H9 (cell line): ENCODE data around the gene CACNG8. TPM values are rescaled to one million over a fixed set of nuclear protein-coding genes. Genes with fewer than 3 reads are reported as not detected.

Experiments
- DNase-seq: peaks from one replicate; pipeline ENCODE4 v3.0.0-alpha.2; 2017
- H2AFZ ChIP-seq: one replicate; pipeline ENCODE4 v1.6.1; 2013; ENCODE audit warnings: mild to moderate bottlenecking, low read length, control low read depth, moderate library complexity
- H2AK5ac ChIP-seq: 2 replicates; pipeline ENCODE4 v1.6.1; 2013; ENCODE audit warnings: low read length, control low read depth, mixed read lengths; ENCODE audit not compliant: insufficient read length
- H2BK120ac ChIP-seq: one replicate; pipeline ENCODE4 v1.6.1; 2013; ENCODE audit warnings: low read depth, mild to moderate bottlenecking, low read length, control low read depth, inconsistent platforms; ENCODE audit not compliant: poor library complexity, severe bottlenecking
- H2BK12ac ChIP-seq: 2 replicates; pipeline ENCODE4 v1.6.1; 2013; ENCODE audit warnings: low read length, control low read depth, mixed read lengths, low read depth; ENCODE audit not compliant: insufficient read length
- H2BK15ac ChIP-seq: 2 replicates; pipeline ENCODE4 v1.6.1; 2013; ENCODE audit warnings: low read depth, low read length, control low read depth
- H2BK20ac ChIP-seq: one replicate; pipeline ENCODE4 v1.6.1; 2013; ENCODE audit warnings: low read depth, mild to moderate bottlenecking, low read length, control low read depth, inconsistent platforms; ENCODE audit not compliant: poor library complexity, severe bottlenecking
- H2BK5ac ChIP-seq: 2 replicates; pipeline ENCODE4 v1.6.1; 2013; ENCODE audit warnings: low read length, control low read depth, mixed read lengths; ENCODE audit not compliant: insufficient read length
- H3K14ac ChIP-seq: 2 replicates; pipeline ENCODE4 v1.6.1; 2013; ENCODE audit warnings: low read length, control low read depth; ENCODE audit not compliant: insufficient read depth
- H3K18ac ChIP-seq: 2 replicates; pipeline ENCODE4 v1.6.1; 2013; ENCODE audit warnings: low read depth, mild to moderate bottlenecking, mixed read lengths, low read length, control low read depth; ENCODE audit not compliant: insufficient read length
- H3K23ac ChIP-seq: 2 replicates; pipeline ENCODE4 v1.6.1; 2013; ENCODE audit warnings: low read length, control low read depth, mixed read lengths, low read depth; ENCODE audit not compliant: insufficient read length
- H3K23me2 ChIP-seq: 2 replicates; pipeline ENCODE4 v1.6.1; 2013; ENCODE audit warnings: low read depth, mild to moderate bottlenecking, mixed read lengths, low read length, control low read depth; ENCODE audit not compliant: insufficient read length, poor library complexity, severe bottlenecking
- H3K27ac ChIP-seq: 2 replicates; pipeline ENCODE4 v1.5.1; 2013; ENCODE audit warnings: low read length, control low read depth, mixed read lengths, low read depth; ENCODE audit not compliant: insufficient read length
- H3K27me3 ChIP-seq: 2 replicates; pipeline ENCODE4 v1.6.1; 2013; ENCODE audit warnings: low read length, control low read depth, inconsistent platforms; ENCODE audit not compliant: insufficient read depth
- H3K4ac ChIP-seq: 2 replicates; pipeline ENCODE4 v1.6.1; 2013; ENCODE audit warnings: low read depth, mild to moderate bottlenecking, control low read depth, inconsistent platforms, low read length, moderate library complexity
- H3K4me1 ChIP-seq: 2 replicates; pipeline ENCODE4 v1.6.1; 2013; ENCODE audit warnings: low read length, control low read depth, inconsistent platforms; ENCODE audit not compliant: insufficient read depth
- H3K4me2 ChIP-seq: 2 replicates; pipeline ENCODE4 v1.6.1; 2013; ENCODE audit warnings: low read length, control low read depth, mixed read lengths; ENCODE audit not compliant: insufficient read length, insufficient read depth
- H3K56ac ChIP-seq: 2 replicates; pipeline ENCODE4 v1.6.1; 2013; ENCODE audit warnings: low read depth, mild to moderate bottlenecking, mixed read lengths, low read length, control low read depth; ENCODE audit not compliant: insufficient read length
- H3K79me1 ChIP-seq: 2 replicates; pipeline ENCODE4 v1.6.1; 2013; ENCODE audit warnings: low read depth, mild to moderate bottlenecking, moderate library complexity, low read length, control low read depth, inconsistent platforms; ENCODE audit not compliant: insufficient read depth, poor library complexity, severe bottlenecking
- H3K79me2 ChIP-seq: 2 replicates; pipeline ENCODE4 v1.6.1; 2013; ENCODE audit warnings: low read length, control low read depth, inconsistent platforms; ENCODE audit not compliant: insufficient read depth
- H3K9ac ChIP-seq: 2 replicates; pipeline ENCODE4 v1.6.1; 2013; ENCODE audit warnings: low read length, control low read depth, mixed read lengths; ENCODE audit not compliant: insufficient read length; ENCODE audit errors: extremely low read depth
- H3K9me3 ChIP-seq: one replicate; pipeline ENCODE4 v1.6.1; 2013; ENCODE audit warnings: low read depth, low read length, inconsistent platforms; ENCODE audit not compliant: control insufficient read depth
- H3T11ph ChIP-seq: one replicate; pipeline ENCODE4 v1.6.1; 2013; ENCODE audit warnings: mild to moderate bottlenecking, low read length, control low read depth, inconsistent platforms
- H4K20me1 ChIP-seq: one replicate; pipeline ENCODE4 v1.6.1; 2013; ENCODE audit not compliant: control insufficient read depth, insufficient read length, insufficient read depth
- H4K5ac ChIP-seq: 2 replicates; pipeline ENCODE4 v1.6.1; 2013; ENCODE audit warnings: low read depth, mild to moderate bottlenecking, mixed read lengths, low read length, control low read depth; ENCODE audit not compliant: insufficient read length
- H4K8ac ChIP-seq: replicated peaks from 2 replicates; pipeline ENCODE4 v1.6.1; 2013; ENCODE audit warnings: low read length, control low read depth, mixed read lengths, low read depth; ENCODE audit not compliant: insufficient read length
- H4K91ac ChIP-seq: 2 replicates; pipeline ENCODE4 v1.6.1; 2013; ENCODE audit warnings: low read depth, mild to moderate bottlenecking, moderate library complexity, mixed read lengths, low read length, control low read depth; ENCODE audit not compliant: insufficient read length
- H3K27ac Mint-ChIP-seq, 3 experiments: 2 replicates in 2 of 3; 3 replicates in 1 of 3; pipeline ENCODE4 v1.8.0; 2020 to 2021; ENCODE audit warnings: mixed read lengths in 3 of 3, mild to moderate bottlenecking in 1 of 3, moderate library complexity in 1 of 3
- H3K27me3 Mint-ChIP-seq: 2 replicates; pipeline ENCODE4 v1.8.0; 2021; ENCODE audit warnings: low read depth, mild to moderate bottlenecking, moderate library complexity, mixed read lengths
- H3K36me3 Mint-ChIP-seq, 3 experiments: 2 replicates in 2 of 3; 3 replicates in 1 of 3; pipeline ENCODE4 v1.8.0; 2020 to 2021; ENCODE audit warnings: low read depth in 3 of 3, mixed read lengths in 3 of 3; ENCODE audit not compliant: insufficient read depth in 1 of 3
- H3K4me1 Mint-ChIP-seq, 2 experiments: 2 replicates each; pipeline ENCODE4 v1.8.0; 2020; ENCODE audit warnings: mixed read lengths in 2 of 2
- H3K4me3 Mint-ChIP-seq, 2 experiments: 2 replicates in 1 of 2; 3 replicates in 1 of 2; pipeline ENCODE4 v1.8.0; 2020 to 2021; ENCODE audit warnings: mild to moderate bottlenecking in 2 of 2, mixed read lengths in 2 of 2, moderate library complexity in 1 of 2
- H3K9me3 Mint-ChIP-seq, 2 experiments: 2 replicates in 1 of 2; 3 replicates in 1 of 2; pipeline ENCODE4 v1.8.0; 2020; ENCODE audit warnings: mild to moderate bottlenecking in 2 of 2, mixed read lengths in 2 of 2, moderate library complexity in 1 of 2
- WGBS: extraction: QIAGEN DNeasy Blood & Tissue Kit; methylation state at CpG from one replicate; pipeline ENCODE4 v1.1.7; 2013; ENCODE audit warnings: missing lambda C conversion rate, low lambda C conversion rate, mixed read lengths; ENCODE audit not compliant: insufficient read length; ENCODE audit errors: extremely low coverage; 5-methylcytosine and 5-hydroxymethylcytosine counted together
- total RNA-seq: library from RNA; stranded (reverse); gene quantifications from 2 replicates; pipeline ENCODE4 v1.2.1, GENCODE V29; 2021
- TF ChIP-seq, protein P1 (sequence below): fragments of 200-600 bp; sonication (generic); conservative IDR thresholded peaks from 3 replicates; pipeline ENCODE4 v1.8.0; 2021; ENCODE audit warnings: antibody characterized with exemption, mild to moderate bottlenecking

CACNG8 gene
- total RNA-seq, 1 experiment from 2014 or later = 7.1 TPM

DNA sequence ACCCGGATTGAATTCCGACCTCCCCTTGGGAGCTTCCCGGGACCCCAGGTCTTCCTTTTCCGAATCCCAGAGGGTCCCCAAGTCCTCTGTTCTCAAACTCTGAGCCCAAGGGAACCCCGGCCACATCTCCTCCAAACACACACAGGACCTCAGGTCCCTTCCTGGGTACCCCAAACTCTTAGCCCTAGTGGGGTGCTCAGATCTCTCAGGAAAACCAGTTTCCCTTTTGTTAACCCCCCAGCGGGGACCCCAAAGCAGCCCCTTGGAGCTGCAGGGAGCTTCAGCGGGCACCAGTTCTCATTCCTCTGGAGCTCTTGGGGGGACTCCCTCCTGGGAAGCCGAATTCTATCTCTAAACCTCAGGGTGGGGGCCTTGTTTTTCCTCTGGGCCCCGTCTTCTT, 29.5 kb downstream of the CACNG8 start:
- Histone ChIP-seq H3K9me3 (no peaks in the 10 kb centered on the region), H2BK15ac (no peak overlapping the region), H2BK20ac (no peak overlapping the region), H2AK5ac (no peak overlapping the region), H2BK12ac (no peak overlapping the region), H4K8ac (no peak overlapping the region), H2BK5ac (no peak overlapping the region), H3K4ac (no peak overlapping the region), H3K79me1 (no peaks in the 10 kb centered on the region), H2BK120ac (no peak overlapping the region), H3K56ac (no peak overlapping the region), H3K9ac (no peak overlapping the region), H3K27ac (no peak overlapping the region), H3K23ac (no peak overlapping the region), H3K4me2 (peak overlapping the region; percentile 55), H3K23me2 (peaks cover 5% of the 10 kb centered on the region), H4K5ac (no peak overlapping the region), H4K20me1 (no peaks in the 10 kb centered on the region), H3K79me2 (no peaks in the 10 kb centered on the region), H3T11ph (no peak overlapping the region), H3K27me3 (no peaks in the 10 kb centered on the region; the same call in 1 of the 2 replicates), H4K91ac (no peak overlapping the region), H3K4me1 (no peaks in the 10 kb centered on the region), H3K14ac (no peak overlapping the region), H3K18ac (no peak overlapping the region), H2AFZ (no peak overlapping the region)
- H3K27me3 Mint-ChIP-seq = peaks cover 52% of the 10 kb centered on the region
- WGBS = no CpG with 5 or more reads among the region's 9 CpGs
- H3K4me3 Mint-ChIP-seq = peak overlapping the region; percentile 59 to 70
- no peaks in the 10 kb centered on the region; a peak in 1 of 7 replicates for H3K36me3 Mint-ChIP-seq
- DNase-seq = no peak
- TF ChIP-seq, protein P1, sequence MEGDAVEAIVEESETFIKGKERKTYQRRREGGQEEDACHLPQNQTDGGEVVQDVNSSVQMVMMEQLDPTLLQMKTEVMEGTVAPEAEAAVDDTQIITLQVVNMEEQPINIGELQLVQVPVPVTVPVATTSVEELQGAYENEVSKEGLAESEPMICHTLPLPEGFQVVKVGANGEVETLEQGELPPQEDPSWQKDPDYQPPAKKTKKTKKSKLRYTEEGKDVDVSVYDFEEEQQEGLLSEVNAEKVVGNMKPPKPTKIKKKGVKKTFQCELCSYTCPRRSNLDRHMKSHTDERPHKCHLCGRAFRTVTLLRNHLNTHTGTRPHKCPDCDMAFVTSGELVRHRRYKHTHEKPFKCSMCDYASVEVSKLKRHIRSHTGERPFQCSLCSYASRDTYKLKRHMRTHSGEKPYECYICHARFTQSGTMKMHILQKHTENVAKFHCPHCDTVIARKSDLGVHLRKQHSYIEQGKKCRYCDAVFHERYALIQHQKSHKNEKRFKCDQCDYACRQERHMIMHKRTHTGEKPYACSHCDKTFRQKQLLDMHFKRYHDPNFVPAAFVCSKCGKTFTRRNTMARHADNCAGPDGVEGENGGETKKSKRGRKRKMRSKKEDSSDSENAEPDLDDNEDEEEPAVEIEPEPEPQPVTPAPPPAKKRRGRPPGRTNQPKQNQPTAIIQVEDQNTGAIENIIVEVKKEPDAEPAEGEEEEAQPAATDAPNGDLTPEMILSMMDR = no peak
- H3K27ac Mint-ChIP-seq = no peak overlapping the region
- H3K9me3 Mint-ChIP-seq = no peaks in the 10 kb centered on the region; a peak in 1 of 5 replicates
- H3K4me1 Mint-ChIP-seq = peaks cover 5 to 20% of the 10 kb centered on the region in 2 experiments
